Esophagus muscularis mucosa (tissue), 4 donors: ENCODE data around the gene CLIC6.

Experiments used
- CTCF ChIP-seq, 3 experiments: fragments of 200-600 bp in 2 of 3; fragments of 450-650 bp in 1 of 3; sonication (generic) in 2 of 3; IDR thresholded peaks; one replicate each; pipeline ENCODE4 v1.5.1; 2017 to 2019; ENCODE audit warnings: antibody characterized with exemption in 3 of 3, mild to moderate bottlenecking in 2 of 3, moderate library complexity in 1 of 3
- EP300 ChIP-seq: sonication (generic); formaldehyde crosslinking; IDR thresholded peaks from one replicate; pipeline ENCODE4 v1.6.1; 2017; ENCODE audit warnings: antibody characterized with exemption
- POLR2A ChIP-seq: fragments of 450-650 bp; IDR thresholded peaks from one replicate; pipeline ENCODE4 v1.6.1; 2017; ENCODE audit warnings: antibody characterized with exemption, moderate library complexity, mild to moderate bottlenecking, low read depth
- POLR2AphosphoS5 ChIP-seq, 2 donors: sonication (generic); formaldehyde crosslinking; IDR thresholded peaks; one replicate each; pipeline ENCODE4 v1.6.1; 2017; ENCODE audit warnings: antibody characterized with exemption in 2 of 2

- TF ChIP-seq CTCF (IDR thresholded peaks at IDR 0.05) = no peak
- TF ChIP-seq POLR2A = no peak
- no peak for TF ChIP-seq EP300
- no peak for TF ChIP-seq POLR2AphosphoS5 (IDR thresholded peaks at IDR 0.05)
Observed at GRCh38 chr21:34744801-34745200, 76.0 kb downstream of the CLIC6 start.
